ENCODE measurements around the gene GPR37L1. TPM values are rescaled to one million over a fixed set of nuclear protein-coding genes. Genes with fewer than 3 reads are reported as not detected.
"Not testable (repeated sequence)": the region's sequence is repeated elsewhere in the genome, so short reads cannot be mapped to it uniquely, and the experiment has no call there.

Gene GPR37L1
- total and polyA plus RNA-seq, 9 donors = 0.01 to 0.34 (median 0.12) TPM; not detected in 2

- TF ChIP-seq POLR2A (IDR thresholded peaks at IDR 0.05) (no peak), EP300 (IDR thresholded peaks at IDR 0.05) (no peak)
- TF ChIP-seq, protein P1, sequence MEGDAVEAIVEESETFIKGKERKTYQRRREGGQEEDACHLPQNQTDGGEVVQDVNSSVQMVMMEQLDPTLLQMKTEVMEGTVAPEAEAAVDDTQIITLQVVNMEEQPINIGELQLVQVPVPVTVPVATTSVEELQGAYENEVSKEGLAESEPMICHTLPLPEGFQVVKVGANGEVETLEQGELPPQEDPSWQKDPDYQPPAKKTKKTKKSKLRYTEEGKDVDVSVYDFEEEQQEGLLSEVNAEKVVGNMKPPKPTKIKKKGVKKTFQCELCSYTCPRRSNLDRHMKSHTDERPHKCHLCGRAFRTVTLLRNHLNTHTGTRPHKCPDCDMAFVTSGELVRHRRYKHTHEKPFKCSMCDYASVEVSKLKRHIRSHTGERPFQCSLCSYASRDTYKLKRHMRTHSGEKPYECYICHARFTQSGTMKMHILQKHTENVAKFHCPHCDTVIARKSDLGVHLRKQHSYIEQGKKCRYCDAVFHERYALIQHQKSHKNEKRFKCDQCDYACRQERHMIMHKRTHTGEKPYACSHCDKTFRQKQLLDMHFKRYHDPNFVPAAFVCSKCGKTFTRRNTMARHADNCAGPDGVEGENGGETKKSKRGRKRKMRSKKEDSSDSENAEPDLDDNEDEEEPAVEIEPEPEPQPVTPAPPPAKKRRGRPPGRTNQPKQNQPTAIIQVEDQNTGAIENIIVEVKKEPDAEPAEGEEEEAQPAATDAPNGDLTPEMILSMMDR (IDR thresholded peaks at IDR 0.05) = no peak
- intact Hi-C loops (cut with DNase I) = no loop called here
Measured at GRCh38 chr1:202145068-202145743, 22.5 kb downstream of the GPR37L1 start.

GRCh38 chr1:202145744-202146140, 23.0 kb downstream of the GPR37L1 start:
- H3K9me3 ChIP-seq; H3K4me1 ChIP-seq (ENCODE audit: insufficient read depth); H3K27me3 ChIP-seq; DNase-seq; intact Hi-C loops (cut with DNase I); H3K27ac ChIP-seq; H3K36me3 ChIP-seq; H3K4me3 ChIP-seq: not testable (repeated sequence)
- WGBS, 3 donors = 89 to 95% (median 95%) methylated on average over 8 of the region's 8 CpGs

More at GRCh38 chr1:202145068-202145743, 22.5 kb downstream of the GPR37L1 start:
- Histone ChIP-seq H3K27ac (peak overlapping the region; percentile 87 to 92), H3K36me3 (no peaks in the 10 kb centered on the region), H3K4me3 (peak overlapping the region; percentile 71), H3K27me3 (no peaks in the 10 kb centered on the region), H3K4me1 (ENCODE audit: insufficient read depth) (peaks cover 6% of the 10 kb centered on the region), H3K9me3 (no peaks in the 10 kb centered on the region)
- DNase-seq = no peak
- 3 to 6% (median 5%) methylated on average over 13 of the region's 13 CpGs for WGBS, 3 donors

DNA sequence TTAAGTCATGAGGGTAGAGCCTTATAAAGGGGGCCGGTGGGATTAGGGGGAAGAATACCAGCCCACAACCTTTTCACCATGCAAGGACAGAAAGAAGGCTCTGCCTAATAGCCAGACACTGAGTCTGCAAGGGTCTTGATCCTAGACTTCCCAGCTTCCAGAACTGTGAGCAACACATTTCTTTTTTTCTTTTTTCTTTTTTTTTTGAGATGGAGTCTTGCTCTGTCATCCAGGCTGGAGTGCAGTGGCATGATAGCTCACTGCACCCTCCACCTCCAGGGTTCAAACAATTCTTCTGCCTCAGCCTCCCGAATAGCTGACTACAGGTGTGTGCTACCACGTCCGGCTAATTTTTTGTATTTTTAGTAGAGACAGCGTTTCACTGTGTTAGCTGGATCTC, 23.6 kb downstream of the GPR37L1 start:
- DNase-seq = no peak
- TF ChIP-seq, protein P1 (IDR thresholded peaks at IDR 0.05) = no peak
- TF ChIP-seq EP300 (IDR thresholded peaks at IDR 0.05) (no peak), POLR2A (IDR thresholded peaks at IDR 0.05) (no peak)
- H3K4me1 ChIP-seq (ENCODE audit: insufficient read depth) = peaks cover 6% of the 10 kb centered on the region
- intact Hi-C loops (cut with DNase I) = no loop called here
- H3K4me3 ChIP-seq = no peak overlapping the region
- no peak overlapping the region for H3K27ac ChIP-seq
- WGBS, 3 donors = 84 to 93% (median 90%) methylated on average over 5 of the region's 5 CpGs
- H3K36me3 ChIP-seq = no peaks in the 10 kb centered on the region
- H3K27me3 ChIP-seq = no peaks in the 10 kb centered on the region
- H3K9me3 ChIP-seq = no peaks in the 10 kb centered on the region

GRCh38 chr1:202146993-202147392, 24.3 kb downstream of the GPR37L1 start:
- no peaks in the 10 kb centered on the region for H3K36me3 ChIP-seq
- intact Hi-C loops (cut with DNase I) = no loop called here
- no peak for DNase-seq
- peaks cover 6% of the 10 kb centered on the region for H3K4me1 ChIP-seq (ENCODE audit: insufficient read depth)
- TF ChIP-seq EP300 (IDR thresholded peaks at IDR 0.05) = no peak
- TF ChIP-seq POLR2A (IDR thresholded peaks at IDR 0.05) = no peak
- TF ChIP-seq, protein P1 (IDR thresholded peaks at IDR 0.05) = no peak
- H3K27ac ChIP-seq = no peak overlapping the region
- H3K9me3 ChIP-seq = no peaks in the 10 kb centered on the region
- H3K4me3 ChIP-seq = no peak overlapping the region
- WGBS, 3 donors = 50 to 67% (median 59%) methylated on average over 3 of the region's 3 CpGs
- H3K27me3 ChIP-seq = no peaks in the 10 kb centered on the region

- Histone ChIP-seq H3K27me3 (no peaks in the 10 kb centered on the region), H3K9me3 (no peaks in the 10 kb centered on the region), H3K27ac (no peak overlapping the region), H3K4me3 (no peak overlapping the region), H3K36me3 (no peaks in the 10 kb centered on the region), H3K4me1 (ENCODE audit: insufficient read depth) (no peaks in the 10 kb centered on the region)
- 91 to 94% (median 93%) methylated on average over 4 of the region's 4 CpGs for WGBS, 3 donors
- intact Hi-C loops (cut with DNase I) = no loop called here
- no peak for DNase-seq
- TF ChIP-seq EP300 (IDR thresholded peaks at IDR 0.05) (no peak), POLR2A (IDR thresholded peaks at IDR 0.05) (no peak)
- TF ChIP-seq, protein P1 (IDR thresholded peaks at IDR 0.05) = no peak
Measured at GRCh38 chr1:202148391-202148790, 25.7 kb downstream of the GPR37L1 start.
